GM19372 (cell line): ENCODE measurements around the gene CPPED1.
A peak's percentile ranks its signal among the peaks of the same experiment; 100 is the strongest.
"Not testable (repeated sequence)": the region's sequence is repeated elsewhere in the genome, so short reads cannot be mapped to it uniquely, and the experiment has no call there.

Experiments used
- ATAC-seq: cut with Tn5 transposase; IDR thresholded peaks from one replicate; pipeline ENCODE4 v1.9.1; 2021; ENCODE audit warnings: mild to moderate bottlenecking, low read depth, moderate library complexity; ENCODE audit not compliant: unreplicated experiment

Gene CPPED1

DNA sequence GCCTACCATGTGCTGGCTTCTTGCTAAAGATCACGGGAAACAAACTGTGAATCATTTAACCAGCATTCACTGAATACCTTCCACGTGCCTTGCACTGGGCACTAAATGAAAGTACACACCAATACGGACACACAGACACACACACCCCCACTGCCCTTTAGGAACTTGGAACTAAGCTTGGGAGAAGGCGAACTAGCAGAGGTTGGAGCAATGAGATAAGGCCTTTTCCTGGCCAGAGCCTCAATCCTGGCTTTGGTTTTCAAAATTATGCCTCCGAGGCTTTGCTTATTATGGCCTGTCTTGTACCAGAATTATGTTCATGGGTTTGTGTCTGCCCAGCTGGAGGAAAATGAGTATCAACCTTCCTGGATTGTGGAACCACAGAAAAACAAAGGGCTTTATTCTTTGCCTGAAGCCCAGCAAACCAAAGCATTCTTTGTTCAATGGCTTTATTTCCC is 32.3 kb downstream of the CPPED1 start:
- ATAC-seq, result no peak

DNA sequence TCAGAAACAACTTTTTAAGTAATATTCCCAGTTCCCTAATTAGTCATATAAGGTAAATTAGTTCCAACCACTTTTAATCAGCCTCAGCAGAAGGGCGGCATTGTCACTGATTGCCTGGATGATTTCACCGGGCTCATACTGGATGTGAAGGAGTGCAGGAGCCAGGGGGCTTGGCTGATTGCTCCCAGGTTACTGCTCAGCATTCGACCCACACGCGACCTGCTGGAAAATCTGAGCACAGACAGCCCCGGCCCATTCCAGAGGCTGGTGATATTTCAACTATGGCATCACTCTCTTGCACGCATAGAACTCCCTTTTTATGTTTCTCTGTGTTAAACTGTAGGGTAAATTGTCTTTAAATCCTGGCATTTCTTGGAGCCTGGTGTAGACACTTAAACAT is 34.2 kb downstream of the CPPED1 start:
- no peak for ATAC-seq

DNA sequence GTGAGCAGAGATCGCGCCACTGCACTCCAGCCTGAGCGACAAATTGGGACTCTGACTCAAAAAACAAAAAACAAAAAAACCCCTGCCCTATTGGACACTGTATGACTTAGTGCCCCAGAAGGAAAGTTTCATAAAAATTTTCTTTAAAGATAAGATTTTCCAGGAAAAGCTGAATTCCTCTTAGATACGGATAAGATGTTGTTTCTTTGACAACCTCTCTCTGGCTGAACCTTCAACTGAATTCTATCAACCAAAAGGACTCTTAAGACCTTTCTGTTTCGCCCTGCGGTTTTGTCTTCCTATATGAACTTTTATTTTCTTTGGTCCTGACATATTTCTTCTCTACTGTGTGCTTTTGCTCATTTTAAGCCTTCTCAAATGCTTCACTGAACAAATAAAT is 35.8 kb downstream of the CPPED1 start:
- ATAC-seq, result no peak

DNA sequence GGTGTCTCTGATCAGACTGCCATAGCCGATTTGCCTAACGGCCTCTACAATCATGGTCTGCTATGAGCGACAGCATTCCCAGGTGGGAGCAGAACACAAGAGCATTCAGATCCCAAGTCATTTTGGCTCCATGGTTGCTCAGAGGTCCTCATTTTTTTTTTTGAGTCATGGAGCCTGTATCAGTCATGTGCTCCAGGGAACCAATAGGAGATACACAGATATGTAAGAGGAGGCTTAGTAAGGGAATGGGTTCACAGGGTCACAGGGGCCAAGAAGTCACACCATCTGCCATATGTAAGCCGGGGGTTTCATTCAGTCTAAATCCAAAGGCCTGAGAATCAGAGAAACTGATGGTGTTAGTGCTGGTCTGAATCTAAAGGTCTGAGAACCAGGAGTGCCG is 36.8 kb downstream of the CPPED1 start:
- ATAC-seq, result no peak

DNA sequence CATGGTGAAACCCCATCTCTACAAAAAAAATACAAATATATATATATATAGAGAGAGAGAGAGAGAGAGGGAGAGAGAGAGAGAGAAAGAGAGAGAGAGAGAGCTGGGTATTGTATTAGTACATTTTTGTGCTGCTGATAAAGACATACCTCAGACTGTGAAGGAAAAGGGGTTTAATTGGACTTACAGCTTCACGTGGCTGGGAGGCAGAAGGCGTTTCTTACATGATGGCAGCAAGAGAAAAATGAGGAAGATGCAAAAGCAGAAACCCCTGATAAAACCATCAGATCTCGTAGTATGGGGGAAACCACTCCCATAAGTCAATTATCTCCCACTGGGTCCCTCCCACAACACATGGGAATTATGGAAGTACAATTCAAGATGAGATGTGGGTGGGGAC is 37.5 kb downstream of the CPPED1 start:
- not testable (repeated sequence) for ATAC-seq

DNA sequence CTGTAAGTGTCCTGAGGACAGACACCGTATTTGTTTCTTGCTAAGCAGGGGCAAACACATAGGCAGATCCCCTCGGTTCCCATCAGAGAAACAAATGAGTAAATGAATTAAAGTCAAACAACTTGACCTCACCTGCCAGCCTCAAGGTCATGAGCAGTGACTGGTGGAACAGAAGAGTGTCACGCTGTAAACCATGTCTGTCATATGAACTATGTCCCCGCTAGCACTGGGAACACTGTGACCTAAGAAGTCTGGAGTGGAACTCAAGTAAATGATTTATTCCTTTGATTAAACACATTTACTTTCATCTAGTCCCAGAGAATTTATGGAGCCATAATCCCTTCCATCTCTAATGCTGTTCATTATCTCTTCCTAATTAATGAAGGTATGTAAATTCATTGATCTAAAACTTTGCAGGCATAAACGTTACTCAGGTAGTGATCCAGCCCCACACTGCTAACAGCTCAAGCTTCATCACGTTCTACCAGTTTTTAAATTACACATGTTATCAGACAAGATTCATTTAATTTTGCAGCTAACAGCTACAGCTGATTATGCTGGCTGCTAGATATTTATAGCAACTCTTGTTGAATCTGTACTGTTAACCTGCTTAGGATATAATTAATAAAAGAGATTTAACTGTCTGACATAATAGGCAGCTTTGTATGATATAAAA is 38.7 kb downstream of the CPPED1 start:
- ATAC-seq, result no peak

DNA sequence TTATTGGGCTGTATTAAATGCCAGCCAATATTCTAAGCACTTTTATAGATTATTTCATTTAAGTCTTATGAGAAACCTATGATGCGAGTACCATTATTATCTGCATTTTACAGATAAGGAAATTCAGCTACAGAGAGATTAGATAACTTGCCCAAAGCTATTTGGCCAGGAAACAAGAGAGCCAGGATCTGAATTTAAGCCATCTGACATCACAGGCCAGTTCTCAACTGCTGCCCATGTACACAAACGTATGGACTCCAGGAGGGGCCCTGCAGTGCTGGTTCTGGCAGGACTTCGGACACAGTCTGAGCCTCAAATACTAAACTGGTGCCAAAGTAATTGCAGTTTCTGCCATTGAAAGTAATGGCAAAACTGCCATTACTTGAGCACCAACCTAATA is 40.2 kb downstream of the CPPED1 start:
- ATAC-seq, result no peak

DNA sequence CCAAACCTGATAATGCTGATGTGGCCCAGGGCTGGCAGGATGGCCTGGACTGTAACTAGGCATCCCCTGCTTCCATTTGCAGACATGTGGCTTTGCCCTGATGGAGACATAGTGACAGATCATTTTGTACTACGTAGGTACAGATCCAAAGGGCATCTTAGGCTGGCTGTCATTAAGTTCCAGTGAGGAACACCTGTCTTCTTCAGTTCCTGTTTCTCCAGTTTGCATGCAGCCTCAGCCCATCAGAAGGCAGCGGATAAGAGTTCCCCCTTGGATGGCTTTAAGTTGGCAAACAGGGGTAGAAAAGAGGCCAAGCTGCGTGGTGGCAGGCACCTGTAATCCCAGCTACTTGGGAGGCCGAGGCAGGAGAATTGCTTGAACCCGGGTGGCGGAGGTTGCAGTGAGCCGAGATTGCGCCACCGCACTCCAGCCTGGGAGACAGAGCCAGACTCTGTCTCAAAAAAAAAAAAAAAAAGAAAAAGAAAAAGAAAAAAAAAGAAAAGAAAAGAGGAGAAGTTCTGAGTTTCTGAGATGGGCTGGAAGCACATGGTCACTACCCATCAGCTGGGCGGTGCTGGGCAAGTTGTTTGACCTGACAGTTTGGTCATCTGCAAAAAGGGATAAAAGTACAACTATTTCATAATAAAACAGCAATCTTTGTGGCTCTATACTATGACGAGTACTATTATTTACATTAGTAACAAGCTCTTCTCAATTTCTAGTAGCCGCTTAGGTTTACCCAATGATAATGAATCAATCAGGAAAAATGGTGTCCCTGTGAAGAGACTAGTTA is 42.7 kb downstream of the CPPED1 start:
- ATAC-seq, result no peak

DNA sequence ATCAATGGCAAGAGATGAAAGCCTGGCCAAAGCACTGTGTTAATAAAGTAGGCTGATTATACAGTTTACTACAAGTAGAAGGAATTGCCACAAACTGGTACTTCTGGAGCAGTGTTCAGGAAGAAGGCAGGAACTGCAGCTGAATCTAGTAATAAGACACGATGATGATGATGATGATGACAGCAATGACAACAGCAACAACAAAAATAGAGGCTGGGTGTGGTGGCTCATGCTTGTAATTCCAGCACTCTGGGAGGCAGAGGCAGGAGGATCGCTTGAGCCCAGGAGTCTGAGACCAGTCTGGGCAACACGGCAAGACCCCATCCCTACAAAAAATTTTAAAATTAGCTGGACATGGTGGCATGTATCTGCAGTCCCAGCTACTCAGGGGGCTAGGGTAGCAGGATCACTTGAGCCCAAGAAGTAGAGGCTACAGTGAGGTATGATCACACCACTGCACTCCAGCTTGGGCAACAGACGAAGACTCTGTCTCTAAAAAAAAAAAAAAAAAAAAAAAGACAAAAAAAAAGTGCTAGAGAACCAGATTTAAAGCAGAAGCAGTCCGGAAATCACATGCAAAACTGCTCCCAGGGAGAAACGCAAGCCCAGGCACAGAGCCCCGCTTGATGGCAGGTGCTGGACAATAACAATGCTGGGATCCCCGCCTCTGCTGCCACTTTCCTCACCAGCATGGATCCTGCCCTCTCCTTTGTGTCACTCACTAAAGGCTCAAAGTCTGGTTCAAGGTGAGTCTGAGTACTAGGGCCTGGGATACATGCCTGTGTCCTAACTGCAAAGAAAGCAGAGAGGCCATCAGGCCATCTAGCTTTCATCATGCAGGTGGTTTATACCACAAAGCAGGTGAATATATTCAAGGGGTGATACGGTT is 44.8 kb downstream of the CPPED1 start:
- no peak for ATAC-seq

DNA sequence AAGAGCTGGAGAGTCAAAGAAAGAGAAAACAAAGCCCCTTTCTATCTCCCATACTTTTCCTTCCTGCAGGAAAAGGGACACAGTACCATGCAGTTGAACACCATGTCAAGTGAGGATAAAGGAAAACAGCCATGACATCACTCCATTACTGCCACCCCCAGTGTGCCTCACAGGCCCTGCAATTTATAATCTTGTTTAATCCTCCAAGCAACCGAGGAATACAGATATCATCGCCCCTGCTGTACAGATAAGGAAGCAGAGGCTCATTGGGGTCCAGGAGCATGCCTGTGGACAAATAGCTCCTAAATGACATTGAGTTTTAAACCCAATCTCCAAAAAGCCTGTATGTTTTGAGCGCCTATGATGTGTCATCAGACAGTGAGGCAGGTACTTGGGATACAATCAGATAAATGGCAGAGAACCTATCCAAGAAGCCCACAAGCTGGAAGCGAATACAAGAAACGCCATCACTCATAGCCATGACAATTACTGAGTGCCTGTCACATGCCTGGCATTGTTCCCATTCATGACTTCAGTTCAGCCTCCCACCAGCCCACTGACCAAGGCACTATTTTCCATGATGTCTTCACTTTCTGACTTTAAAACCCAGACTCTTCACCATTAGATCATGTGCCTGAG is 45.5 kb downstream of the CPPED1 start:
- ATAC-seq, result no peak

DNA sequence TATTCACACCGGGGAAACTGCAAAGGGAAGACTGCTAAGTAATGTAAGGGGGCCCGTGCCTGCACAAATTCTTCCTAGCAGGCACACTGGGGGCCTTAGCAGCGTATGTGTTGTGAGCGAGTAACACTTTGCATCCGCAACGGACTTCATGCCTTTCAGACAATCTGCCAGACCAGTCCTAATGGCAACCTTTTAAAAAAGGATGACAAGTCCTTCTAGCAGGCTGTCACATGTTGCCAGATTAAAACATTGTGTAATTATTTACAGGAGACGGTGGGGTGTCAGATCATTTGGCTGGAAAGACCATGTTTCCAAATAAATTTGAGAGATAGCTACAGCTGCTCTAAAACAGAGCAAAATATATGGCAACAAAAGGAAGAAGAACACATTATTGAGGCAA is 46.1 kb downstream of the CPPED1 start:
- no peak for ATAC-seq

DNA sequence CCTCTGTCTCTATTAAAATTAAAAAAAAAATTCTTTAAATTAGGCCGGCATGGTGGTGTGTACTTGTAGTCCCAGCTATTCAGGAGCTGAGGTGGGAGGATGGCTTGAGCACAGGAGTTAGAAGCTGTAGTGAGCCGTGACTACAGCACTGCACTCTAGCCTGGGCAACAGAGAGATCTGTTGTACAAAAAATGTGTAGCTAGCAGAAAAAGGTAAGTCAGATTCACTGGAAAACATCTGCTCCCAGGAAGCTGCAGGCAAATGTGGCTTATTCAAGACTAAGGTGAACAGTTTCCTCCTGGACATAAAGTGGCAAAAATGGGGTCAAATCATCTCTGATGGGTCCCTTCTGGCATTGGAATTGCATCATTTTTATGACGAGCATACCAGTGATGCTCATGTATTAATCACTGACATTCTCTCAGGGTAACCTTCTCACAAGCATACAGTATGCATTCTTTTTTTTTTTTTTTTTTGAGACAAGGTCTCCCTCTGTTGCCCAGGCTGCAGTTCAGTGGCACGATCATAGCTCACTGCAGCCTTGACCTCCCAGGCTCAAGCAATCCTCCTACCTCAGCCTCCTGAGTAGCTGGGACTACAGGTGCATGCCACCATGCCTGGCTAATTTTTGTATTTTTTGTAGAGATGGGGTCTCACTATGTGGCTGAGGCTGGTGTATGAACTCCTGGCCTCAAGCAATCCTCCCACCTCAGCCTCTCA is 48.7 kb downstream of the CPPED1 start:
- no peak for ATAC-seq

DNA sequence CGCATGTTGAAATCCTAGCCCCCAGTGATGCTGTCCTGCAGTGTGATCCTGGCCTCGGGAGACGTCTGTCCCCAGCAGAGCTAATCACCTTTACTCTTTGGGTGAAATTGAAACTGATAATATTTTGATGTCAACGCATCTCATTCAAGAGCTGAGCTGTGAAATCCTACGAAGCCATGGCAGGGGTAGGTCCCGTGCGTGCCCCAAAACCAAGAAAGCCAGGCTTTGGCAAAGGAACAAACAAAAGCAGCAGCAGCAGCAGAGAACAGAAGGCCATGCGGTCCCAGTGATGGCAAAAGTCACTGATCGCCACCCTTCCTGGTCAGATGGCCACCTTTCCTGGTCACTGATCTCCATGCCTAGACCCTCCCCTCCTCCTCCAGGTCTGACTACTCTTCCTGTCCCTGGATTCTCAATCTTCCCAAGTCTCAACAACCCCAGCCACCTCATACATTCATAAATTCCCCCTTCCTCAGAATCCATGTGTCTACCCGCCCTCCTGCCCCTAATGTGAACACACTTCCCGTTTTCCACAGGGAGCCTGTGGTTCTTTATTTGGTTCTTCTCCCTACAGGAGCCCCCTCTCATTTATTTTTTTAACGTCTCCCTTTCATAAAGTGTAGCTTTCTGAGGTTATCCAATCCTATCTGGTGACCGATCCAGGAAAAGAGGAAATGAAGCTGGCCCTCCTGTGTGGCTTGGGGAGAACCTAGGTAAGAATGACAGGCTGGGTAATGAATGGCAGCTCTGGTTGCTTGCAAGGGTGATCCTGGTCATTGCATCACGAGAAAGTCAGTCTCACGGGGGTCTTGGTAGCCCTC is 50.3 kb downstream of the CPPED1 start:
- ATAC-seq, result no peak

DNA sequence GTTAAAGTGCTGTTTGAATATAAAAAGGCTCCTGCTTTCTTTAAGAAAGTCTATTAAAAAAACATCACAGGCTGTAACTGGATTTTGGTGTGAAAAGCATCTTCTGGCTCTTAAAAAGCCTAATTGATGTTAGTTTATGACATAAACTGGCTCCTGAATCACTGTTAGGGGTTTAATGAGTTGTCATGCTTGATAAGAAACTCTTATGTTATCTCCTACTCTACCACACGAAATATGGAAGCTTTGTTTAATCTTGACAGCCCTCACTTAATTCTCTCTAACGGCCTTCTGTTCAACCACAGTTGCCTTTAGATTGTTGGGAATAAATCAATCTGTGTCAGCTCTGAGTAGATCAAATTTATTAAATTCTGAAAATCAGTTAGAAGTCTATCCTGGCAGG is 51.5 kb downstream of the CPPED1 start:
- no peak for ATAC-seq

DNA sequence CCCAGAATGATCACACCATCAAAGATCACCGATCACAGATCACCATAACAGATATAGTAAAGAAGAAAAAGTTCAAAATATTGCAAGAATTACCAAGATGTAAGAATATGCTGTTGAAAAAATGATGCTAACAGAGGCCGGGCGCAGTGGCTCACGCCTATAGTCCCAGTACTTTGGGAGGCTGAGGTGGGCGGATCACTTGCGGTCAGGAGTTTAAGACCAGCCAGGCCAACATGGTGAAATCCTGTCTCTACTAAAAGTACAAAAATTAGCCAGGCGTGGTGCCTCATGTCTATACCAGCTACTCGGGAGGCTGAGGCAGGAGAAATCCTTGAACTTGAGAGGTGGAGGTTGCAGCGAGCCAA is 53.2 kb downstream of the CPPED1 start:
- peak; percentile 14 for ATAC-seq

DNA sequence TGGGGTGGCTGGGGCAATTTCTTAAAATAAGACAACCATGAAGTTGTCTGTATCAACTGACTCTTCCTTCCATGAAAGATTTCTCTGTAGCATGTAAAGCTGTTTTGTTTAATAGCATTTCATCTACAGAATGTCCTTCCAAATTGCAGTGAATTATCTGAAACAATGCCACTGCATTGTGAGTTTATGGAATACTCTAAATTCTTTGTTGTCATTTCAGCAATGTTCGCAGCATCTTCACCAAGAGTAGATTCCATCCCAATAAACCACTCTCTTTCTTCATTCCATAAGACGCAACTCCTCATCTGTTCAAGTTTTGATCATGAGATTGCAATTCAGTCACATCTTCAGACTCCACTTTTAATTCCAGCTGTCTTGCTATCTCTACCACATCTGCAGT is 54.6 kb downstream of the CPPED1 start:
- ATAC-seq, result no peak

DNA sequence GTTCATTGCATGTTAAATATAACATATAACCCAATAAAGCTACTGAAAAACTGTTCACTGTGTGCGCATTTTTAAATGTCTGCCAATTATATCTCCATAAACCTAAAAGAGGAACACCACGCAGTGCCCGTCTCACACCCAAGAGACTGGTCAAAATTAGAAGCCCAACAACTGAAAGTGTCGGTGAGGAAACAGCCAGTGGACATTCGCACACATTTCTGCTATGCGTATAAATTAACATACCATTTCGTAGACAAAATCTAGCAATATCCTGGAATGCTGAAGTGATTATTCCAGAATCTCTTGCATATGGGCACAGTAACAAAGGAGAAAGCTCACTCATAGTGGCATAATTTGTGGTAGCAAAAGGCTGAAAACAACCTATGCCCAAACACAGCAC is 55.9 kb downstream of the CPPED1 start:
- ATAC-seq, result no peak

DNA sequence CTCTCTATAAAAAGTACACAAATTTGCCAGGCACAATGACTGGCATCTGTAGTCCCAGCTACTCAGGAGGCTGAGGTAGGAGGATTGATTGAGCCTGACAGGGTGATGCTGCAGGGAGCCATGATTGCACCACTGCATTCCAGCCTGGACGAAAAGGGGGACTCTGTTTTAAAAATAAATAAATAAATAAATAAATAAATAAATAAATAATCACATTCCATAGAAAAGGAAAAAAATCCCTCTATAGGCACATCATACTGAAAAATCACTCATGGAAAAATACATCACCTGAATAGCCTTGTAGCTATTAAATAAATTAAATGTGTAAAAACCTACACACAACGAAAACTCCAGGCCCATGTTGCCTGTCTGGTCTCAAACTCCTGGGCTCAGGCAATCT is 56.4 kb downstream of the CPPED1 start:
- no peak for ATAC-seq

DNA sequence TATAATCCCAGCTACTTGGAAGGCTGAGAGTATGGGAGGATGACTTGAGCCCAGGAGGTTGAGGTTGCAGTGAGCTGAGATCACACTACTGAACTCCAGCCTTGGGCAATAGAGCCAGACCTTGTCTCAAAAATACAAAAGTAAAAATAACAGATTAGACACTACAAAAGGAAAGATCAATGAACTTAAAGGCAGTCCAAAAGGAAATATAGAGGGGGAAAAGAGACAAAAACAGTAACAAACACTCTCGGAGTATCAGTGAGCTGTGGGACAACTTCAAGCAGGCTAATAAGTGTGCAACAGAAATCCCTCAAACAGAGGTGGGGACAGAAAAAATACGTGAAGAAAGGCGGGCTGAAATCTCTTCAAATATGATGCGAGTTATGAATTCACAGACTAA is 58.8 kb downstream of the CPPED1 start:
- ATAC-seq, result no peak
